Activated CD8-positive, alpha-beta T cell treated with anti-CD3 and anti-CD28 coated beads for 36 hours (primary cell): ENCODE measurements around the gene PRPF8. TPM values are rescaled to one million over a fixed set of nuclear protein-coding genes. Genes with fewer than 3 reads are reported as not detected.
"Not testable (repeated sequence)": the region's sequence is repeated elsewhere in the genome, so short reads cannot be mapped to it uniquely, and the experiment has no call there.

Experiments
- ATAC-seq: fragments of 200-7000 bp; cut with Tn5 transposase; one replicate; pipeline ENCODE4 v1.10.0; 2021; ENCODE audit warnings: mild to moderate bottlenecking, moderate library complexity
- CTCF ChIA-PET: fragments of 350-600 bp; sonication (Branson Sonifier 250); formaldehyde crosslinking; loops from one replicate; lab custom pipeline; 2021; ENCODE audit warnings: antibody characterized with exemption; lab: Charles Lee
- POLR2A ChIA-PET: fragments of 350-600 bp; sonication (Branson Sonifier 250); formaldehyde crosslinking; loops from one replicate; lab custom pipeline; 2021; ENCODE audit warnings: antibody characterized with exemption; lab: Charles Lee
- DNase-seq: peaks from one replicate; pipeline ENCODE4 v3.0.0-alpha.2; 2020
- H3K27ac Mint-ChIP-seq: one replicate; pipeline ENCODE4 v1.8.0; 2021; ENCODE audit warnings: mild to moderate bottlenecking, mixed read lengths
- H3K27me3 Mint-ChIP-seq: one replicate; pipeline ENCODE4 v1.8.0; 2021; ENCODE audit warnings: mixed read lengths
- H3K36me3 Mint-ChIP-seq: one replicate; pipeline ENCODE4 v1.8.0; 2021; ENCODE audit warnings: low read depth, mixed read lengths
- H3K4me1 Mint-ChIP-seq: one replicate; pipeline ENCODE4 v1.8.0; 2021; ENCODE audit warnings: low read depth, mixed read lengths
- H3K4me3 Mint-ChIP-seq: one replicate; pipeline ENCODE4 v1.8.0; 2021; ENCODE audit warnings: mild to moderate bottlenecking, moderate library complexity, mixed read lengths
- H3K9me3 Mint-ChIP-seq: one replicate; pipeline ENCODE4 v1.8.0; 2021; ENCODE audit warnings: mixed read lengths
- CTCF ChIP-seq: fragments of 200-600 bp; IDR thresholded peaks from one replicate; pipeline ENCODE4 v1.8.0; 2022; ENCODE audit warnings: antibody characterized with exemption, mild to moderate bottlenecking
- intact Hi-C: fragments of 100-400 bp; cut with micrococcal nuclease; formaldehyde crosslinking; loops from one replicate; pipeline ENCODE4 v1.10.0; 2022
- total RNA-seq, 2 experiments: library from RNA; stranded (reverse); gene quantifications; one replicate each; pipeline ENCODE4 v1.2.3, GENCODE V29; 2021

PRPF8 gene
- total RNA-seq, 2 experiments from 2014 or later = 370 to 428 TPM

- H3K4me1 Mint-ChIP-seq = peaks cover 10% of the 10 kb centered on the region
- DNase-seq = no peak
- no peak overlapping the region for H3K27ac Mint-ChIP-seq
- CTCF ChIA-PET = interaction anchor here (1.0 to 1.1 kb wide), 2 partner anchors 38 to 57 kb away, joined by 3 to 4 read pairs; partner anchors contain the start of gene RILP
- no peaks in the 10 kb centered on the region for H3K9me3 Mint-ChIP-seq
- POLR2A ChIA-PET = interaction anchor here (1.0 kb wide), 1 partner anchor 10 kb away, joined by 3 read pairs; no protein-coding TSS in a partner anchor
- no peak for TF ChIP-seq CTCF
- ATAC-seq = no peak
- intact Hi-C loops = no loop called here
- peaks cover 21% of the 10 kb centered on the region for H3K27me3 Mint-ChIP-seq
- H3K4me3 Mint-ChIP-seq = no peak overlapping the region
- peaks cover 2% of the 10 kb centered on the region for H3K36me3 Mint-ChIP-seq
These were observed 22.4 kb upstream of the PRPF8 start for GRCh38 chr17:1707107-1707506.

DNA sequence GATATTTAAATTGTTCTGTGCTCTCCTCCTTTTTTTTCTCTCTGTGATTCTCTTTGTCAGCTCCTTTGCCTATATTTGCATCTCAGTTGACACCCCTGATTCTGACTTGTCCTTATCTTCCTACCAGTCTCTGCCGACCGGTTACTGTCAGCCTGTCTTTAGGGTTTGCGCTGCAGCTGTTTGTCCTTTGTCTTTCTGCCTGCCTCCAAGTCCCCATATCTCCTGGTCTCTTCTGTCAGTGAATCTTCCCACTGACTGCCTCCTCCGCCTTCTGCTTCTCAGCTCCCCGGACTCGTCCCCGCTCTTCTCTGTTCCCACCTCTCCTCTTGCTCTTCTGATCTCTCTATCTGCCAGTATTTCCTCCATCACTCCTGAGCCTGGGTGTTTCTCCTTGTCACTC lies 20.3 kb upstream of the PRPF8 start:
- no peak for TF ChIP-seq CTCF
- CTCF ChIA-PET = interaction anchor here (1.3 to 1.6 kb wide), 2 partner anchors 16 to 36 kb away, joined by 4 to 7 read pairs; no protein-coding TSS in a partner anchor
- POLR2A ChIA-PET = no interaction called here
- ATAC-seq (no peak), DNase-seq (no peak)
- Mint-ChIP-seq H3K27ac (no peak overlapping the region), H3K27me3 (peaks cover 13% of the 10 kb centered on the region), H3K36me3 (no peaks in the 10 kb centered on the region), H3K4me1 (no peaks in the 10 kb centered on the region), H3K4me3 (no peak overlapping the region), H3K9me3 (no peaks in the 10 kb centered on the region)
- intact Hi-C loops = no loop called here

DNA sequence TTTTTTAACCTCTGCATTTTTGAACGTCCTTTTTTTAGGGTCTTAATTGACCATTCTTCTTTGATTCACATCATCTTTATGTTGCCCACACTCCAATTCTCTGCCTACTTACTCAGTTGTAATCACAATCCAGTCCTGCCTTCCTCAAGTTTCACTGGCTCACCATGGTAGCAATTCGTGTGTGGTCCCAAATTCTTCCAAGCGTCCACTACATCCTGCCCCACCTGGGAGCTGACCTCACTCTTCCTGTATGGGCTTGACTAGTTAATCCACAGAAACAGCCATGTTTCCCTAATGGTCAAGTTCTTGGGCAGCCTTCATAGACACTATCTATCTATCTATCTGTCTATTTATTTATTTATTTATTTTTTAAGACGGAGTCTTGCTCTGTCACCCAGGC lies 18.4 kb upstream of the PRPF8 start:
- DNase-seq (no peak), ATAC-seq (no peak)
- peaks cover 13% of the 10 kb centered on the region for H3K27me3 Mint-ChIP-seq
- no peaks in the 10 kb centered on the region for H3K9me3 Mint-ChIP-seq
- no peak overlapping the region for H3K27ac Mint-ChIP-seq
- H3K36me3 Mint-ChIP-seq = no peaks in the 10 kb centered on the region
- TF ChIP-seq CTCF = no peak
- CTCF ChIA-PET = no interaction called here
- H3K4me3 Mint-ChIP-seq = no peak overlapping the region
- POLR2A ChIA-PET = no interaction called here
- no peaks in the 10 kb centered on the region for H3K4me1 Mint-ChIP-seq
- intact Hi-C loops = no loop called here

DNA sequence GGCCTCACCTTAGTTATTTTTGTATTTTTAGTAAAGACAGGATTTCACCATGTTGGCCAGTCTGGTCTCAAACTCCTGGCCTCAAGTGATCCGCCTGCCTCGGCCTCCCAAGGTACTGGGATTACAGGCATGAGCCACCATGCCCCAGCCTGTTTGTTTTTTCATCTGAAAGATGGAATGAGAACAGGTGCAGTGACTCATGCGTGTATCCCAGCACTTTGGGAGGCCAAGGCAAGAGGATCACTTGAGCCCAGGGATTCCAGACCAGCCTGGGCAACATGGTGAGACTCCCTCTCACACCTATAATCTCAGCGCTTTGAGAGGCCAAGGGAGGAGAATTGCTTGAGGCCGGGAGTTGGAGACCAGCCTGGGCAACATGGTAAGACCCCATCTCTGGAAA lies 15.2 kb upstream of the PRPF8 start:
- POLR2A ChIA-PET, H3K4me1 Mint-ChIP-seq, H3K27ac Mint-ChIP-seq, ATAC-seq, H3K9me3 Mint-ChIP-seq, CTCF ChIA-PET, intact Hi-C loops, DNase-seq, H3K36me3 Mint-ChIP-seq, H3K27me3 Mint-ChIP-seq, H3K4me3 Mint-ChIP-seq: not testable (repeated sequence)

GRCh38 chr17:1697681-1698080 lies 13.0 kb upstream of the PRPF8 start:
- TF ChIP-seq CTCF = no peak
- H3K9me3 Mint-ChIP-seq = no peaks in the 10 kb centered on the region
- H3K36me3 Mint-ChIP-seq = no peaks in the 10 kb centered on the region
- H3K27me3 Mint-ChIP-seq = no peaks in the 10 kb centered on the region
- intact Hi-C loops = no loop called here
- ATAC-seq = no peak
- no peak overlapping the region for H3K27ac Mint-ChIP-seq
- ChIA-PET CTCF (no interaction called here), POLR2A (no interaction called here)
- H3K4me3 Mint-ChIP-seq = no peak overlapping the region
- no peak for DNase-seq
- no peaks in the 10 kb centered on the region for H3K4me1 Mint-ChIP-seq

GRCh38 chr17:1695365-1695764 lies 10.7 kb upstream of the PRPF8 start:
- Mint-ChIP-seq H3K36me3 (no peaks in the 10 kb centered on the region), H3K4me1 (no peaks in the 10 kb centered on the region), H3K4me3 (no peak overlapping the region), H3K27me3 (no peaks in the 10 kb centered on the region), H3K9me3 (no peaks in the 10 kb centered on the region), H3K27ac (no peak overlapping the region)
- ATAC-seq (no peak), DNase-seq (no peak)
- ChIA-PET CTCF (no interaction called here), POLR2A (no interaction called here)
- TF ChIP-seq CTCF = no peak
- intact Hi-C loops = no loop called here
